Smooth muscle cell of the umbilical artery (primary cell): ENCODE results near the gene EFCAB13. TPM values are rescaled to one million over a fixed set of nuclear protein-coding genes. Genes with fewer than 3 reads are reported as not detected.

Source experiments
- total RNA-seq: library from RNA; depleted of rRNA; stranded (reverse); fragments of >200 nt; gene quantifications from 2 replicates; pipeline ENCODE4 v1.2.3, GENCODE V29; 2014

EFCAB13 gene
- total RNA-seq: 7.1 and 9.2 TPM in 2 replicates

GRCh38 chr17:47323382-47324223 lies at the start of gene EFCAB13:
TSS of gene EFCAB13 (plus strand) at chr17:47323955. CDS start at chr17:47328354, 4,399 bp downstream.

Other genes with a start within 250 kb of the EFCAB13 start
- gene CDC27, start 134.7 kb upstream of the EFCAB13 start, total RNA-seq: 92.3 and 137 TPM in 2 replicates
- gene MYL4, start 114.6 kb upstream of the EFCAB13 start, total RNA-seq: 0.23 TPM in 1 of 2 replicates, not detected in the other
- gene ITGB3, start 70.1 kb upstream of the EFCAB13 start, total RNA-seq: 75.4 and 88.1 TPM in 2 replicates
- 124 and 181 TPM in 2 replicates for gene NPEPPS, start 207.2 kb downstream of the EFCAB13 start, total RNA-seq